ENCODE data around the gene SBSN. TPM values are rescaled to one million over a fixed set of nuclear protein-coding genes. Genes with fewer than 3 reads are reported as not detected.

SBSN gene
- total RNA-seq, 1 experiment from 2014 or later: 0.39 TPM

DNA sequence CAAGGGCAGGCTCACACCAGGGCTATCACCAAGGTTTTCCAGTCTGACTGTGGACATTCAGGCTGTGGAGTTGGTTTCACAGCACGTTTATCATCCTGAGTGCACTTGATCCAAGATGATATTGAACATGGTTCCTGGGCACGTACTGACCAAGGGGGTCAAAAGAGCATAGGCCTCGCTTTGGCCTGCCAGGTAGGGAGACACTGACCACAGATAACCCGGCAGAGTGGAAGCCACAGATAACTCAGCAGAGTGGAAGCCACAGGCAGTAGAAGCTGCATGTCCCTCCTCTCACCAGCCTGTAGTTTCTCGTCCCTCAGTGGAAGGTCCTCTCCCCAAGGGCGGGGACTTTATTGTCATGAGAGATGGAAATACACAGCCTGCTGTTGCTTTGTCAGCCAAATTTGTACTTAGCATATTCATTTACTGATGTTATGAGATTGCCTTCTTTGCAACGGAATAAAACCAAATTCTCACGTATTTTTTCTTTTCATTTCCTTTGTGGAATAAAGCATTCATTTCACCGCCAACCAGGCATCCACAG is 29.1 kb downstream of the SBSN start:
- H3K27me3 ChIP-seq (ENCODE audit: control insufficient read depth, insufficient read depth, low read length): no peaks in the 10 kb centered on the region
- no TSS peak for BruUV-seq (replicated peaks)
- no peak for ATAC-seq
- intact Hi-C loops (cut with micrococcal nuclease; ENCODE audit: unreplicated experiment): loop anchor here (10.0 kb wide), 1 partner anchor 144 kb away; the partner anchor contains the start of gene FFAR3
- TF ChIP-seq TCF7L2 (IDR thresholded peaks at IDR 0.05; ENCODE audit: low read depth, low read length) (peak; percentile 9; the same call in 1 of the 2 replicates), SIN3A (IDR thresholded peaks at IDR 0.05; ENCODE audit: borderline replicate concordance, insufficient read depth, low read depth, low read length) (no peak), POLR2AphosphoS5 (IDR thresholded peaks at IDR 0.05; ENCODE audit: low read depth, low read length) (no peak)
- TF ChIP-seq, protein P1, sequence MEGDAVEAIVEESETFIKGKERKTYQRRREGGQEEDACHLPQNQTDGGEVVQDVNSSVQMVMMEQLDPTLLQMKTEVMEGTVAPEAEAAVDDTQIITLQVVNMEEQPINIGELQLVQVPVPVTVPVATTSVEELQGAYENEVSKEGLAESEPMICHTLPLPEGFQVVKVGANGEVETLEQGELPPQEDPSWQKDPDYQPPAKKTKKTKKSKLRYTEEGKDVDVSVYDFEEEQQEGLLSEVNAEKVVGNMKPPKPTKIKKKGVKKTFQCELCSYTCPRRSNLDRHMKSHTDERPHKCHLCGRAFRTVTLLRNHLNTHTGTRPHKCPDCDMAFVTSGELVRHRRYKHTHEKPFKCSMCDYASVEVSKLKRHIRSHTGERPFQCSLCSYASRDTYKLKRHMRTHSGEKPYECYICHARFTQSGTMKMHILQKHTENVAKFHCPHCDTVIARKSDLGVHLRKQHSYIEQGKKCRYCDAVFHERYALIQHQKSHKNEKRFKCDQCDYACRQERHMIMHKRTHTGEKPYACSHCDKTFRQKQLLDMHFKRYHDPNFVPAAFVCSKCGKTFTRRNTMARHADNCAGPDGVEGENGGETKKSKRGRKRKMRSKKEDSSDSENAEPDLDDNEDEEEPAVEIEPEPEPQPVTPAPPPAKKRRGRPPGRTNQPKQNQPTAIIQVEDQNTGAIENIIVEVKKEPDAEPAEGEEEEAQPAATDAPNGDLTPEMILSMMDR (IDR thresholded peaks at IDR 0.05): no peak
- TF ChIP-seq, protein P2, sequence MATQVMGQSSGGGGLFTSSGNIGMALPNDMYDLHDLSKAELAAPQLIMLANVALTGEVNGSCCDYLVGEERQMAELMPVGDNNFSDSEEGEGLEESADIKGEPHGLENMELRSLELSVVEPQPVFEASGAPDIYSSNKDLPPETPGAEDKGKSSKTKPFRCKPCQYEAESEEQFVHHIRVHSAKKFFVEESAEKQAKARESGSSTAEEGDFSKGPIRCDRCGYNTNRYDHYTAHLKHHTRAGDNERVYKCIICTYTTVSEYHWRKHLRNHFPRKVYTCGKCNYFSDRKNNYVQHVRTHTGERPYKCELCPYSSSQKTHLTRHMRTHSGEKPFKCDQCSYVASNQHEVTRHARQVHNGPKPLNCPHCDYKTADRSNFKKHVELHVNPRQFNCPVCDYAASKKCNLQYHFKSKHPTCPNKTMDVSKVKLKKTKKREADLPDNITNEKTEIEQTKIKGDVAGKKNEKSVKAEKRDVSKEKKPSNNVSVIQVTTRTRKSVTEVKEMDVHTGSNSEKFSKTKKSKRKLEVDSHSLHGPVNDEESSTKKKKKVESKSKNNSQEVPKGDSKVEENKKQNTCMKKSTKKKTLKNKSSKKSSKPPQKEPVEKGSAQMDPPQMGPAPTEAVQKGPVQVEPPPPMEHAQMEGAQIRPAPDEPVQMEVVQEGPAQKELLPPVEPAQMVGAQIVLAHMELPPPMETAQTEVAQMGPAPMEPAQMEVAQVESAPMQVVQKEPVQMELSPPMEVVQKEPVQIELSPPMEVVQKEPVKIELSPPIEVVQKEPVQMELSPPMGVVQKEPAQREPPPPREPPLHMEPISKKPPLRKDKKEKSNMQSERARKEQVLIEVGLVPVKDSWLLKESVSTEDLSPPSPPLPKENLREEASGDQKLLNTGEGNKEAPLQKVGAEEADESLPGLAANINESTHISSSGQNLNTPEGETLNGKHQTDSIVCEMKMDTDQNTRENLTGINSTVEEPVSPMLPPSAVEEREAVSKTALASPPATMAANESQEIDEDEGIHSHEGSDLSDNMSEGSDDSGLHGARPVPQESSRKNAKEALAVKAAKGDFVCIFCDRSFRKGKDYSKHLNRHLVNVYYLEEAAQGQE (IDR thresholded peaks at IDR 0.05; ENCODE audit: insufficient read depth in 1 of 2, low read depth in 2 of 2, low read length in 1 of 2): no peak
- DNase-seq (ENCODE audit: low read depth, low spot score): no peak
- ChIA-PET POLR2A (no interaction called here), CTCF (no interaction called here)
- H3K27ac ChIP-seq (ENCODE audit: low read length): no peak overlapping the region
- H3K36me3 ChIP-seq (ENCODE audit: control insufficient read depth, insufficient read depth, low read length): no peaks in the 10 kb centered on the region
- no peak overlapping the region for H3K4me3 ChIP-seq (ENCODE audit: low read depth in 2 of 2, low read length in 2 of 2)
- no peaks in the 10 kb centered on the region for H3K9me3 ChIP-seq (ENCODE audit: control insufficient read depth, insufficient read depth, low read depth, low read length)
- in situ Hi-C loops (cut with HindIII; ENCODE audit: low pct_unique_long_range_greater_than_20kb, low sequenced_read_pairs): no loop called here
- H3K4me1 ChIP-seq (ENCODE audit: control insufficient read depth, insufficient read depth, low read length): no peaks in the 10 kb centered on the region

DNA sequence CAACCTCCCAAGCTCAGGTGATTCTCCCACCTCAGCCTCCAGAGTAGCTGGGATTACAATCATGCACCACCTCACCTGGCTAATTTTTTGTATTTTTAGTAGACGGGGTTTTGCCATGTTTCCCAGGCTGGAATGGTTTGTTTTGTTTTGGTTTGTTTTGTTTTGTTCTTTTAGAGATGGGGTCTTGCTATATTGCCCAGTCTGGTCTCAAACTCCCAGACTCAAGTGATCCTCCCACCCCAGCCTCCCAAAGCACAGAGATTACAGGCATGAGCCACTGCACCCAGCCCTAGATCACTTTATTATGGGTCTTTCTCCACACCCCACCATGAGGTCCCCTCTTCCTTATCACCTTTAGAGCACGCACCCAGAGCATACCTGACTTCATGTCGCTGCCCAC is 29.9 kb downstream of the SBSN start:
- CTCF ChIA-PET: no interaction called here
- in situ Hi-C loops (cut with HindIII; ENCODE audit: low pct_unique_long_range_greater_than_20kb, low sequenced_read_pairs): no loop called here
- Histone ChIP-seq H3K27ac (ENCODE audit: low read length) (no peak overlapping the region), H3K4me3 (ENCODE audit: low read depth in 2 of 2, low read length in 2 of 2) (no peak overlapping the region), H3K4me1 (ENCODE audit: control insufficient read depth, insufficient read depth, low read length) (no peaks in the 10 kb centered on the region), H3K36me3 (ENCODE audit: control insufficient read depth, insufficient read depth, low read length) (no peaks in the 10 kb centered on the region), H3K27me3 (ENCODE audit: control insufficient read depth, insufficient read depth, low read length) (no peaks in the 10 kb centered on the region), H3K9me3 (ENCODE audit: control insufficient read depth, insufficient read depth, low read depth, low read length) (no peaks in the 10 kb centered on the region)
- no peak for TF ChIP-seq TCF7L2 (IDR thresholded peaks at IDR 0.05; ENCODE audit: low read depth, low read length)
- TF ChIP-seq, protein P2 (IDR thresholded peaks at IDR 0.05; ENCODE audit: insufficient read depth in 1 of 2, low read depth in 2 of 2, low read length in 1 of 2): no peak
- TF ChIP-seq POLR2AphosphoS5 (IDR thresholded peaks at IDR 0.05; ENCODE audit: low read depth, low read length): no peak
- TF ChIP-seq, protein P1 (IDR thresholded peaks at IDR 0.05): no peak
- no peak for TF ChIP-seq SIN3A (IDR thresholded peaks at IDR 0.05; ENCODE audit: borderline replicate concordance, insufficient read depth, low read depth, low read length)
- POLR2A ChIA-PET: no interaction called here
- ATAC-seq: no peak
- no peak for DNase-seq (ENCODE audit: low read depth, low spot score)
- BruUV-seq (replicated peaks): no TSS peak
- intact Hi-C loops (cut with micrococcal nuclease; ENCODE audit: unreplicated experiment): loop anchor here (10.0 kb wide), 1 partner anchor 143 kb away; the partner anchor contains the start of gene FFAR3

Data from Panc1 (cell line).